ENCODE results near the gene GALNT18. TPM values are rescaled to one million over a fixed set of nuclear protein-coding genes. Genes with fewer than 3 reads are reported as not detected.
A peak's percentile ranks its signal among the peaks of the same experiment; 100 is the strongest.

GALNT18 gene
- total RNA-seq, 3 donors from 2014 or later, result 14.7 to 25.9 (median 16.4) TPM

DNA sequence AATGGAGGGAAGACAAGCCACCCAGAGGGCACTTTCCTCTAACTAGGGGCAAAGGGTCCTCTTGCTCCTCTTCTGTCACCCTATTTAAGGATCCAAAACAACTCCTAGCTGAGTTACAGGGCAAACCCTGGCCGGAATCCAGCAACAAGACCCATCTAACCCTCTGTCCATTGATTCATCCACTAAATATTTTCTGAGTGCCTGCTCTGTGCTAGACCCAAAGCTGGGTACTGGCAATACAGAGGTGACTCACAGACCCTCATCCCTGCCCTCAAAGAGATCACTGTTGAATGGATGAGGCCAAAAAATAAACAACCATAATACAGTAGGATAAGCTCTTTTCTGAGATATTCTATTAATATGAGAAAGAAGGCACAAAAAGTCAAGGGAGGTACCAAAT, 4.3 kb upstream of the GALNT18 start:
- Histone ChIP-seq H3K4me3 (no peak overlapping the region), H3K36me3 (no peaks in the 10 kb centered on the region), H3K27me3 (no peaks in the 10 kb centered on the region), H3K9me3 (no peaks in the 10 kb centered on the region), H3K4me1 (no peaks in the 10 kb centered on the region), H3K27ac (no peak overlapping the region)
- TF ChIP-seq POLR2A (IDR thresholded peaks at IDR 0.05) (no peak), POLR2AphosphoS5 (IDR thresholded peaks at IDR 0.05) (no peak)
- TF ChIP-seq, protein P1, sequence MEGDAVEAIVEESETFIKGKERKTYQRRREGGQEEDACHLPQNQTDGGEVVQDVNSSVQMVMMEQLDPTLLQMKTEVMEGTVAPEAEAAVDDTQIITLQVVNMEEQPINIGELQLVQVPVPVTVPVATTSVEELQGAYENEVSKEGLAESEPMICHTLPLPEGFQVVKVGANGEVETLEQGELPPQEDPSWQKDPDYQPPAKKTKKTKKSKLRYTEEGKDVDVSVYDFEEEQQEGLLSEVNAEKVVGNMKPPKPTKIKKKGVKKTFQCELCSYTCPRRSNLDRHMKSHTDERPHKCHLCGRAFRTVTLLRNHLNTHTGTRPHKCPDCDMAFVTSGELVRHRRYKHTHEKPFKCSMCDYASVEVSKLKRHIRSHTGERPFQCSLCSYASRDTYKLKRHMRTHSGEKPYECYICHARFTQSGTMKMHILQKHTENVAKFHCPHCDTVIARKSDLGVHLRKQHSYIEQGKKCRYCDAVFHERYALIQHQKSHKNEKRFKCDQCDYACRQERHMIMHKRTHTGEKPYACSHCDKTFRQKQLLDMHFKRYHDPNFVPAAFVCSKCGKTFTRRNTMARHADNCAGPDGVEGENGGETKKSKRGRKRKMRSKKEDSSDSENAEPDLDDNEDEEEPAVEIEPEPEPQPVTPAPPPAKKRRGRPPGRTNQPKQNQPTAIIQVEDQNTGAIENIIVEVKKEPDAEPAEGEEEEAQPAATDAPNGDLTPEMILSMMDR (IDR thresholded peaks at IDR 0.05), result no peak
- no peak for DNase-seq (ENCODE audit: low spot score in 2 of 2)
- intact Hi-C loops (cut with DNase I; ENCODE audit: low total_unique reads), result no loop called here

DNA sequence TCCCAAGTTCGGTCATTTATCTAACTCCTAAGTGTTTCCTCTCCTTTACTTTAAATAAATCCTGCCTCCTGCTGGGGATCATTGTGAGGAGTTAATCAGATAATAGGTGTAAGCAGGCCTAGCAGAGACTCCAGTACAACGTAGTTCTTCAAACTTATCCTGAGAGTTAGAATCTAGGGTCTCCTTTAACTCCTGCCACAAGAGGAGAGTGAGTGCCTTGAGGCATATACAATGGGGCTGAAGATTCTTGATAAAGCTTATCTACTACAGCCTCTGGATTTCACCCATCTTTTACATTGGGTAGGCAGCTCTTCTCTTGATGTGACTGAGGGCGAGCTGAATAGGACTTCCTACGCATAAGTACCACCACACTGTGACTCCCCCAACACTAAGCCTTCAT, 3.1 kb upstream of the GALNT18 start:
- no peak overlapping the region for H3K27ac ChIP-seq

DNA sequence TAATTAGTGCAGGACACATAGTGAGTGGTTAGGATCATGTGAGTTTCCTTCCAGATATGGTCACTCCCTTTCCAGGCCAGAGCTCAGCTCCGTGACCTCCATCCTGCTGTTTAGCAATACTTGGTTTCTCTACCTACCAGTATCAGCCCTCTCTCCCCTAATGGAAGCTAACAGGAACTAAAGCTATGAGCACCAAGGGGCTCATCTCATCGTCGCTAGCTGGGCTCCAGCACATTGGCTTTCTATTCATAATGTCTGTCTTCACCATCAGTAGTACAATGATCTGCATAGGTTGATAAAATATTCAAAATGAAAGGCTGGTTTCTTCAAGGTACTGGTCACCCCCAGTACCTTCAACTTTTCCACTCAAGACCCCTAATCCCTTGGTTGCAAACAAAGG, 2.4 kb upstream of the GALNT18 start:
- intact Hi-C loops (cut with DNase I; ENCODE audit: low total_unique reads), result no loop called here
- TF ChIP-seq, protein P1 (IDR thresholded peaks at IDR 0.05), result no peak
- TF ChIP-seq POLR2A (IDR thresholded peaks at IDR 0.05) (no peak), POLR2AphosphoS5 (IDR thresholded peaks at IDR 0.05) (no peak)
- H3K4me1 ChIP-seq, result no peaks in the 10 kb centered on the region
- H3K9me3 ChIP-seq, result no peaks in the 10 kb centered on the region
- DNase-seq (ENCODE audit: low spot score in 2 of 2), result no peak
- no peaks in the 10 kb centered on the region for H3K36me3 ChIP-seq
- H3K27me3 ChIP-seq, result no peaks in the 10 kb centered on the region
- no peak overlapping the region for H3K4me3 ChIP-seq
- no peak overlapping the region for H3K27ac ChIP-seq

More for the DNA sequence above, 3.1 kb upstream of the GALNT18 start:
- Histone ChIP-seq H3K4me1 (no peaks in the 10 kb centered on the region), H3K27me3 (no peaks in the 10 kb centered on the region), H3K36me3 (no peaks in the 10 kb centered on the region), H3K4me3 (no peak overlapping the region), H3K9me3 (no peaks in the 10 kb centered on the region)
- TF ChIP-seq, protein P1 (IDR thresholded peaks at IDR 0.05), result no peak
- TF ChIP-seq POLR2A (IDR thresholded peaks at IDR 0.05), result no peak
- TF ChIP-seq POLR2AphosphoS5 (IDR thresholded peaks at IDR 0.05), result no peak
- no peak for DNase-seq (ENCODE audit: low spot score in 2 of 2)
- intact Hi-C loops (cut with DNase I; ENCODE audit: low total_unique reads), result no loop called here

DNA sequence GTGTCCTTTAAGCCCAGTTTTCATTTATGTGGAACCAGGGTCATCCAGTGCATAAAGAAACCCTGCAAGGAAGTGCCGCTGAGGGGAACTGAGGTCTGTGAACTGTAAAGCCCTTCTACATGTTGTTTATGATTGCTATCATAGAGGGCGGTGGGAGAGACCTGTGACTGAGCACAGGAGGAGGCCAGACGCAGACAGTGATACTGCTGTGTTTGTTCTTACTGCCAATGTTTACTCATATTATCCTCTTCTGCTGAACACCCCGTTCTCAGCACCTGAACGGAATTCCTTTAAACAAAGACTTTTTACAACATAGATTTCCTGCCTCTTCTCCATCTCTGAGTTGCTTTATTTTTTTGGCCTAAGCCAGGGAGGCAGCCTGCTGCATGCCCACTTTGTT, 967 bp upstream of the GALNT18 start:
- Histone ChIP-seq H3K4me1 (no peaks in the 10 kb centered on the region), H3K27me3 (no peaks in the 10 kb centered on the region), H3K27ac (peak overlapping the region; percentile 69 to 74), H3K36me3 (no peaks in the 10 kb centered on the region), H3K9me3 (no peaks in the 10 kb centered on the region), H3K4me3 (peak overlapping the region in 1 of 3 donors; percentile 76)
- intact Hi-C loops (cut with DNase I; ENCODE audit: low total_unique reads), result no loop called here
- TF ChIP-seq, protein P1 (IDR thresholded peaks at IDR 0.05), result no peak
- TF ChIP-seq POLR2A (IDR thresholded peaks at IDR 0.05) (no peak), POLR2AphosphoS5 (IDR thresholded peaks at IDR 0.05) (no peak)
- peak in 1 of 2 donors; percentile 22 for DNase-seq (ENCODE audit: low spot score in 2 of 2)

DNA sequence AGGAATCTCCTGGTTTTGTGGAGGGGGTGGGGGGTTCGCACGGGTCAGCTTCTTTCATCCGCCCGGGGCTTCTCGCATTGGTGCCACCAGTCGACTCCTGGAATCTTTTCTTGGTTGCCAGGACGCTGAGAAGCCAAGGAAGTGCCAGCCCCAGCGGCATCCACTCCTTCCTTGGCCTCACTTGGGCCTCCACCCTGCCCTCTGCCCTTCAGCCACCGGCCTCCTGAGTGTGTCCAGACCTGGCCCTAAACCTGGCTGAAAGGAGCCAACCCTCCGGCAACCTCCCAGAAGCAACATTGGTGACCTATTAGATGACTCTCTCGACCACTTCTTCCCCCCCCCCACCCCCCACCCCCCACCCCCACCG, 518 bp upstream of the GALNT18 start:
- no peaks in the 10 kb centered on the region for H3K27me3 ChIP-seq
- H3K4me3 ChIP-seq, result peak overlapping the region; percentile 58 to 76 (median 66)
- DNase-seq (ENCODE audit: low spot score in 2 of 2), result no peak
- no peaks in the 10 kb centered on the region for H3K9me3 ChIP-seq
- no peaks in the 10 kb centered on the region for H3K4me1 ChIP-seq
- H3K36me3 ChIP-seq, result no peaks in the 10 kb centered on the region
- H3K27ac ChIP-seq, result peak overlapping the region; percentile 69 to 74
- intact Hi-C loops (cut with DNase I; ENCODE audit: low total_unique reads), result no loop called here
- TF ChIP-seq POLR2AphosphoS5 (IDR thresholded peaks at IDR 0.05), result no peak
- TF ChIP-seq, protein P1 (IDR thresholded peaks at IDR 0.05), result no peak

All from breast epithelium (tissue), 4 donors.